ENCODE results near the gene STK17B.

GRCh38 chr2:196177124-196177523, 5.7 kb upstream of the STK17B start:
- TF ChIP-seq CTCF (IDR thresholded peaks at IDR 0.05) (no peak), POLR2A (IDR thresholded peaks at IDR 0.05) (no peak)
